Measurements from ENCODE around the gene LRRC45. TPM values are rescaled to one million over a fixed set of nuclear protein-coding genes. Genes with fewer than 3 reads are reported as not detected.
A peak's percentile ranks its signal among the peaks of the same experiment; 100 is the strongest.
"Not testable (repeated sequence)": the region's sequence is repeated elsewhere in the genome, so short reads cannot be mapped to it uniquely, and the experiment has no call there.

The LRRC45 gene
- total RNA-seq, 1 donor from 2014 or later, result 17.3 TPM

GRCh38 chr17:81980122-81980521 is 43.0 kb upstream of the LRRC45 start:
- Histone ChIP-seq H3K27ac (peak overlapping the region; percentile 43), H3K27me3 (ENCODE audit: low read depth) (no peaks in the 10 kb centered on the region), H3K9me3 (no peaks in the 10 kb centered on the region), H3K4me3 (no peak overlapping the region), H3K36me3 (peaks cover 21% of the 10 kb centered on the region), H3K4me1 (peaks cover 34% of the 10 kb centered on the region)
- ATAC-seq (no peak), DNase-seq (no peak)
- TF ChIP-seq, protein P1, sequence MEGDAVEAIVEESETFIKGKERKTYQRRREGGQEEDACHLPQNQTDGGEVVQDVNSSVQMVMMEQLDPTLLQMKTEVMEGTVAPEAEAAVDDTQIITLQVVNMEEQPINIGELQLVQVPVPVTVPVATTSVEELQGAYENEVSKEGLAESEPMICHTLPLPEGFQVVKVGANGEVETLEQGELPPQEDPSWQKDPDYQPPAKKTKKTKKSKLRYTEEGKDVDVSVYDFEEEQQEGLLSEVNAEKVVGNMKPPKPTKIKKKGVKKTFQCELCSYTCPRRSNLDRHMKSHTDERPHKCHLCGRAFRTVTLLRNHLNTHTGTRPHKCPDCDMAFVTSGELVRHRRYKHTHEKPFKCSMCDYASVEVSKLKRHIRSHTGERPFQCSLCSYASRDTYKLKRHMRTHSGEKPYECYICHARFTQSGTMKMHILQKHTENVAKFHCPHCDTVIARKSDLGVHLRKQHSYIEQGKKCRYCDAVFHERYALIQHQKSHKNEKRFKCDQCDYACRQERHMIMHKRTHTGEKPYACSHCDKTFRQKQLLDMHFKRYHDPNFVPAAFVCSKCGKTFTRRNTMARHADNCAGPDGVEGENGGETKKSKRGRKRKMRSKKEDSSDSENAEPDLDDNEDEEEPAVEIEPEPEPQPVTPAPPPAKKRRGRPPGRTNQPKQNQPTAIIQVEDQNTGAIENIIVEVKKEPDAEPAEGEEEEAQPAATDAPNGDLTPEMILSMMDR (IDR thresholded peaks at IDR 0.05), result no peak
- intact Hi-C loops (cut with DNase I), result no loop called here

- H3K4me1 ChIP-seq, result peaks cover 34% of the 10 kb centered on the region
- peaks cover 28% of the 10 kb centered on the region for H3K36me3 ChIP-seq
- H3K4me3 ChIP-seq, result no peak overlapping the region
- DNase-seq (peak; percentile 67), ATAC-seq (peak; percentile 1 to 31)
- H3K27ac ChIP-seq, result peak overlapping the region; percentile 43
- H3K9me3 ChIP-seq, result no peaks in the 10 kb centered on the region
- intact Hi-C loops (cut with DNase I), result no loop called here
- H3K27me3 ChIP-seq (ENCODE audit: low read depth), result no peaks in the 10 kb centered on the region
- TF ChIP-seq, protein P1 (IDR thresholded peaks at IDR 0.05), result no peak
Observed at GRCh38 chr17:81980707-81981343, 42.3 kb upstream of the LRRC45 start.

DNA sequence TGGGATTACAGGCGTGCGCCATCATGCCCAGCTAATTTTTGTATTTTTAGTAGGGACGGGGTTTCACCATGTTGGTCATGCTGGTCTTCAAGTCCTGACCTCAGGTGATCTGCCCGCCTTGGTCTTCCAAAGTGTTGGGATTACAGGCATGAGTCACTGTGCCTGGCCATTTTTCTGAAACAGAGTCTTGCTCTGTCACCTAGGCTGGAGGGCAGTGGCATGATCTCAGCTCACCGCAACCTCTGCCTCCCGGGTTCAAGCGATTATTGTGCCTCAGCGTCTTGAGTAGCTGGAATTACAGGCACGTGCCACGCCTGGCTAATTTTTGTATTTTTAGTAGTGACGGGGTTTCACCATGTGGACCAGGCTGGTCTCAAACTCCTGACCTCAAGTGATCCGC is 41.6 kb upstream of the LRRC45 start:
- H3K9me3 ChIP-seq; H3K27ac ChIP-seq; H3K4me3 ChIP-seq; ATAC-seq; H3K27me3 ChIP-seq (ENCODE audit: low read depth); intact Hi-C loops (cut with DNase I); DNase-seq: not testable (repeated sequence)
- Histone ChIP-seq H3K4me1 (peaks cover 31% of the 10 kb centered on the region), H3K36me3 (peaks cover 35% of the 10 kb centered on the region)

DNA sequence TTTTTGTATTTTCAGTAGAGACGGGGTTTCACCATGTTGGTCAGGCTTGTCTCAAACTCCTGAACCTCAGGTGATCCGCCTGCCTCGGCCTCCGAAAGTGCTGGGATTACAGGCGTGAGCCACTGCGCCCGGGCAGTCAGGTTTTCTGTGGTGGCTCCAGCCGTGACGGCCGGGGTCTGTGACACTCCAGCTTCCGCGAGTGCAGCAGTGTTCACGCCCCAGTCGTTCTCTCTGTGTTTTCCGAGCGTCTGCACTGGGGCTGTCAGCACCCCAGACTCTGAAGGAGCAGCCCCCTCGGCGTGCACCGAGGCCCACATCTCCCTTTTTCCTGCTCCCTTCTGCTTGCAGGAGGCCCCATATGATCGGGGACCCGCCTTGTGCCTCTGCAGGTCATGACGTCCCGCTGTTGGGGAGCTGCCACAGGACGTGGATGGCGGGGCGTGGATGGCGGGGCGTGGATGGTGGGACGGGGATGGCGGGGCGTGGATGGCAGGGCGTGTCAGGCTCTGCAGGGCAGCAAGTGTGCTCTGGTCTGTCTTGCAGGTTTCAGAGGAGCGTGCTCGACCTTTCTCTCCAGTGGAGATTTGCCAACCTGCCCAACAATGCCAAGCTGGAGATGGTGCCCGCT is 40.0 kb upstream of the LRRC45 start:
- ATAC-seq (no peak), DNase-seq (peak; percentile 30)
- peaks cover 45% of the 10 kb centered on the region for H3K36me3 ChIP-seq

DNA sequence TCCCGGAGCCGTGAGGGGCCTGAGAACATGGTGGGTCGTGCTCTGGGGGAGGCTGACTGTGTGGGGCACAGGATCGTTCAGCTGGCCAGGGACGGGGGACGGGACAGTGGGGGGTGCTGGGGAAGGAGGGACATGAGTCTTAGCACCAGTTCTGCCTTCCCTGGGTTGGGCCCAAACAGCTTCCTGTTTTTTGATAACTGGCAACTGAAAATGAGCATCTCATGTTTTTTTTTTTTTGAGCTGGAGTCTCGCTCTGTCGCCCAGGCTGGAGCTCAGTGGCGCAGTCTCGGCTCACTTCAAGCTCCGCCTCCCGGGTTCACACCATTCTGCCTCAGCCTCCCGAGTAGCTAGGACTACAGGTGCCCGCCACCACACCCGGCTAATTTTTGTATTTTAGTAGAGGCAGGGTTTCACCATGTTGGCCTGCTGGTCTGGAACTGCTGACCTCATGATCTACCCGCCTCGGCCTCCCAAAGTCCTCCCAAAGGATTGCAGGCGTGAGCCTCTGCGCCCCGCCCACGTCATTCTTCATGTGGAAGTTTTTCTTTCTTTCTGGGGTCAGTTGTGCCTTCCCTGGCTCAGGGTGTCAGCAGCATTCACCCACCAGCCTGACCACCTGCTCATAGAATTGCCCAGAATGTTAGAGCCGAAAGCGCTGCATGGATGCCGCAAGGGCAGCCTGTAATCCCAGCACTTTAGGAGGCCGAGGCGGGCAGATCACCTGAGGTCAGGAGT is 39.3 kb upstream of the LRRC45 start:
- intact Hi-C loops (cut with DNase I), result no loop called here
- ATAC-seq (no peak), DNase-seq (peak; percentile 32)
- Histone ChIP-seq H3K27me3 (ENCODE audit: low read depth) (no peaks in the 10 kb centered on the region), H3K27ac (no peak overlapping the region), H3K36me3 (peaks cover 45% of the 10 kb centered on the region), H3K4me1 (peaks cover 20% of the 10 kb centered on the region), H3K4me3 (no peak overlapping the region), H3K9me3 (no peaks in the 10 kb centered on the region)
- TF ChIP-seq, protein P1 (IDR thresholded peaks at IDR 0.05), result no peak

More for the DNA sequence above, 40.0 kb upstream of the LRRC45 start:
- Histone ChIP-seq H3K27ac (no peak overlapping the region), H3K4me1 (peaks cover 27% of the 10 kb centered on the region), H3K4me3 (no peak overlapping the region), H3K27me3 (ENCODE audit: low read depth) (no peaks in the 10 kb centered on the region), H3K9me3 (no peaks in the 10 kb centered on the region)
- TF ChIP-seq, protein P1 (IDR thresholded peaks at IDR 0.05), result no peak
- intact Hi-C loops (cut with DNase I), result no loop called here
